ENCODE data around the gene IQCK. TPM values are rescaled to one million over a fixed set of nuclear protein-coding genes. Genes with fewer than 3 reads are reported as not detected.

Gene IQCK
- total RNA-seq, 4 donors from 2014 or later, result 23.1 to 62.7 (median 37.6) TPM

- H3K27me3 ChIP-seq, result no peaks in the 10 kb centered on the region
- DNase-seq (ENCODE audit: low spot score in 2 of 2), result no peak
- no peak overlapping the region for H3K4me3 ChIP-seq
- no peak for TF ChIP-seq POLR2A (IDR thresholded peaks at IDR 0.05)
- TF ChIP-seq, protein P1, sequence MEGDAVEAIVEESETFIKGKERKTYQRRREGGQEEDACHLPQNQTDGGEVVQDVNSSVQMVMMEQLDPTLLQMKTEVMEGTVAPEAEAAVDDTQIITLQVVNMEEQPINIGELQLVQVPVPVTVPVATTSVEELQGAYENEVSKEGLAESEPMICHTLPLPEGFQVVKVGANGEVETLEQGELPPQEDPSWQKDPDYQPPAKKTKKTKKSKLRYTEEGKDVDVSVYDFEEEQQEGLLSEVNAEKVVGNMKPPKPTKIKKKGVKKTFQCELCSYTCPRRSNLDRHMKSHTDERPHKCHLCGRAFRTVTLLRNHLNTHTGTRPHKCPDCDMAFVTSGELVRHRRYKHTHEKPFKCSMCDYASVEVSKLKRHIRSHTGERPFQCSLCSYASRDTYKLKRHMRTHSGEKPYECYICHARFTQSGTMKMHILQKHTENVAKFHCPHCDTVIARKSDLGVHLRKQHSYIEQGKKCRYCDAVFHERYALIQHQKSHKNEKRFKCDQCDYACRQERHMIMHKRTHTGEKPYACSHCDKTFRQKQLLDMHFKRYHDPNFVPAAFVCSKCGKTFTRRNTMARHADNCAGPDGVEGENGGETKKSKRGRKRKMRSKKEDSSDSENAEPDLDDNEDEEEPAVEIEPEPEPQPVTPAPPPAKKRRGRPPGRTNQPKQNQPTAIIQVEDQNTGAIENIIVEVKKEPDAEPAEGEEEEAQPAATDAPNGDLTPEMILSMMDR (IDR thresholded peaks at IDR 0.05), result no peak
- no peak for TF ChIP-seq EP300 (IDR thresholded peaks at IDR 0.05)
- H3K9me3 ChIP-seq, result no peaks in the 10 kb centered on the region
- peaks cover 0 to 28% (median 5%) of the 10 kb centered on the region in 4 donors for H3K4me1 ChIP-seq
- WGBS, 2 donors, result 66 to 78% methylated on average over 18 of the region's 18 CpGs
- H3K27ac ChIP-seq, result peak overlapping the region in 1 of 4 donors; percentile 3
- H3K36me3 ChIP-seq, result peaks cover 0 to 98% (median 0%) of the 10 kb centered on the region in 3 donors
Observed at GRCh38 chr16:19708296-19709205, 9.5 kb upstream of the IQCK start.

DNA sequence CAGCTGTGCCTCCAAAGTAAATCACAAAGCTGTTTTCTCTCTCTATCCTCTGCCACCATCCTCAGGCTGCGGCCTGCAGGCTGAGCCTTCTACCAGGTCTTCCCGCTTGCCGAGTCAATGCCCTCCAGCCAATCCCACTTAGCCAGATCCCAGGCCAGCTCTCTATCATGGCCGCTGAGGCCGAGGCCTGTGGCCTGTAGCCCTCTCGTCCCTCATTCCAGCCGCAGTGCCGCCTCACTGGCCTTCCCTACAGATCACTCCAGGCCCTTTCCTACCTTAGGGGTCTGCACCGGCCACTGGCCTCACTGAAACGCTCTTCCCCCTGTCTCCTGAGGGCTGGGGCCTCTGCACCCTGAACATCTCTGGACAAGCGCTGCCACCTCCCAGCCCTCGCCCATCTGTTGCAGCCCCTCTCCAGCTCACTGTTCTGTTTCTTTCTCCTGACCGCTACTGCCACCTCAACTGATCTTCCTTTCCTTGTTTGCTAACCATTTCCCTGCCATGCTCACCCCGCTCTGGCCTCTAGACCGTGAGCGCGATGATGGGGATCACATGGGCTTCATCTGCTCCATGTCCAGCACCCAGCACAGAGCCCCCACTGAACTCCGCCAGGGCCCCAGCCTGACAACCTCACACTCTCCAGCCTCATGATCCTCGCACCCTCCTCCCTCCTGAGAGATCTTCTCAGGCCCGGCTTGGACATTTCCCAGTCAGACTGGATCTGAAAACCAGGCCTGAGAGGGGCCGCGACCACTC is 8.5 kb upstream of the IQCK start:
- WGBS, 2 donors, result 94% methylated on average over 22 of the region's 22 CpGs
- Histone ChIP-seq H3K36me3 (peaks cover 0 to 98% (median 0%) of the 10 kb centered on the region in 3 donors), H3K27me3 (no peaks in the 10 kb centered on the region), H3K4me3 (no peak overlapping the region), H3K27ac (peak overlapping the region in 2 of 4 donors; percentile 3 to 4), H3K4me1 (peaks cover 0 to 28% (median 5%) of the 10 kb centered on the region in 4 donors), H3K9me3 (no peaks in the 10 kb centered on the region)
- TF ChIP-seq POLR2A (IDR thresholded peaks at IDR 0.05), result no peak
- no peak for TF ChIP-seq EP300 (IDR thresholded peaks at IDR 0.05)
- DNase-seq (ENCODE audit: low spot score in 2 of 2), result no peak

- TF ChIP-seq EP300 (IDR thresholded peaks at IDR 0.05) (no peak), POLR2A (IDR thresholded peaks at IDR 0.05) (no peak)
- TF ChIP-seq, protein P1 (IDR thresholded peaks at IDR 0.05), result no peak
- Histone ChIP-seq H3K4me1 (peaks cover 0 to 20% (median 1%) of the 10 kb centered on the region in 4 donors), H3K9me3 (no peaks in the 10 kb centered on the region), H3K27me3 (no peaks in the 10 kb centered on the region), H3K36me3 (peaks cover 0 to 92% (median 0%) of the 10 kb centered on the region in 3 donors), H3K4me3 (no peak overlapping the region), H3K27ac (peak overlapping the region in 1 of 4 donors; percentile 3)
- DNase-seq (ENCODE audit: low spot score in 2 of 2), result no peak
- WGBS, 2 donors, result 85 to 86% methylated on average over 23 of the region's 23 CpGs
Observed at GRCh38 chr16:19710191-19710908, 7.7 kb upstream of the IQCK start.

DNA sequence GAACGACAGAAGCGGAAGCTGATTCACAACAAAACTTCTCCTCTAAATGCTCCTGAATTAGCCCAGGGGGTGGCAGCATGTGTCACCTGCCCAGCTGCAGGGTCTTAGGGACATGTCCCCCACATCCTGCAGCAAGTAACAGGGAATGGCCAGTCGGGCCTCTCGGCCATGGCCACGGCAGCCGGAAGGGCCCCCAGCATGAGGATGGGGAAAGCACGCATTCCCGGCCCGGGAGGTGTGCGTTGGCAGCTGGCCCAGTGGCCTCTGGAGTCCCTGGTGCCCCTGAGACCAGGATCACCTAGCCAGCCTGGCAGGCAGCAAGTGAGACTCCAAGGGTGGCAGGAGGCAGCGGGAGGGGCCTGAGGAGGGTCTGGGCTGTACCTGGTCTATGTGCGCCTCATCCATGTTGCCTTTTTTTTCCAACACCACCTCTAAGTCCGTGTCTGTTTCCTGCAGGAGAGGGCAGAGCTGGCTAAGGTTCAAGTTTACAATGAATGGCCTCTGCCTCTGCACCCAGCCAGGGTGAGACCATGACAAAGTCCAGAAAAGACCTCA is 7.0 kb upstream of the IQCK start:
- no peak for DNase-seq (ENCODE audit: low spot score in 2 of 2)
- no peak overlapping the region for H3K4me3 ChIP-seq
- no peaks in the 10 kb centered on the region for H3K27me3 ChIP-seq
- WGBS, 2 donors, result 67 to 75% methylated on average over 10 to 13 of the region's 13 CpGs
- H3K4me1 ChIP-seq, result peaks cover 0 to 25% (median 2%) of the 10 kb centered on the region in 4 donors
- H3K9me3 ChIP-seq, result no peaks in the 10 kb centered on the region
- peaks cover 0 to 85% (median 0%) of the 10 kb centered on the region in 3 donors for H3K36me3 ChIP-seq
- TF ChIP-seq, protein P1 (IDR thresholded peaks at IDR 0.05), result no peak
- TF ChIP-seq EP300 (IDR thresholded peaks at IDR 0.05) (no peak), POLR2A (IDR thresholded peaks at IDR 0.05) (no peak)
- H3K27ac ChIP-seq, result peak overlapping the region in 2 of 4 donors; percentile 4 to 17

GRCh38 chr16:19711643-19712042 is 6.4 kb upstream of the IQCK start:
- Histone ChIP-seq H3K4me1 (peaks cover 0 to 31% (median 7%) of the 10 kb centered on the region in 4 donors), H3K4me3 (no peak overlapping the region), H3K9me3 (no peaks in the 10 kb centered on the region), H3K36me3 (peaks cover 0 to 79% (median 0%) of the 10 kb centered on the region in 3 donors), H3K27me3 (no peaks in the 10 kb centered on the region), H3K27ac (no peak overlapping the region)
- WGBS, 2 donors, result 92 to 95% methylated on average over 12 of the region's 12 CpGs
- DNase-seq (ENCODE audit: low spot score in 2 of 2), result no peak
- TF ChIP-seq EP300 (IDR thresholded peaks at IDR 0.05) (no peak), POLR2A (IDR thresholded peaks at IDR 0.05) (no peak)
- TF ChIP-seq, protein P1 (IDR thresholded peaks at IDR 0.05), result no peak
